Omental fat pad (tissue), 4 donors: Measurements from ENCODE around the gene ZIC5. TPM values are rescaled to one million over a fixed set of nuclear protein-coding genes. Genes with fewer than 3 reads are reported as not detected.

ENCODE experiments used
- ATAC-seq: fragments of 150-250 bp; one replicate; pipeline ENCODE4 v1.9.1; 2016; ENCODE audit warnings: mild to moderate bottlenecking, moderate library complexity; ENCODE audit not compliant: low FRiP score
- DNase-seq: peaks from one replicate; pipeline ENCODE4 v3.0.0-alpha.2; 2019; ENCODE audit warnings: low spot score
- total RNA-seq, 4 donors: library from RNA; depleted of rRNA; stranded (reverse); fragments of >200 nt; gene quantifications; one replicate each; pipeline ENCODE4 v1.1.0, GENCODE V29; 2016
- TF ChIP-seq, protein P1 (sequence below), 3 donors: fragments of 450-650 bp; IDR thresholded peaks; one replicate each; pipeline ENCODE4 v1.5.1; 2016 to 2017; ENCODE audit warnings: antibody characterized with exemption in 3 of 3, mild to moderate bottlenecking in 3 of 3, moderate library complexity in 2 of 3

The ZIC5 gene
- total RNA-seq, 4 donors from 2014 or later, result not detected

DNA sequence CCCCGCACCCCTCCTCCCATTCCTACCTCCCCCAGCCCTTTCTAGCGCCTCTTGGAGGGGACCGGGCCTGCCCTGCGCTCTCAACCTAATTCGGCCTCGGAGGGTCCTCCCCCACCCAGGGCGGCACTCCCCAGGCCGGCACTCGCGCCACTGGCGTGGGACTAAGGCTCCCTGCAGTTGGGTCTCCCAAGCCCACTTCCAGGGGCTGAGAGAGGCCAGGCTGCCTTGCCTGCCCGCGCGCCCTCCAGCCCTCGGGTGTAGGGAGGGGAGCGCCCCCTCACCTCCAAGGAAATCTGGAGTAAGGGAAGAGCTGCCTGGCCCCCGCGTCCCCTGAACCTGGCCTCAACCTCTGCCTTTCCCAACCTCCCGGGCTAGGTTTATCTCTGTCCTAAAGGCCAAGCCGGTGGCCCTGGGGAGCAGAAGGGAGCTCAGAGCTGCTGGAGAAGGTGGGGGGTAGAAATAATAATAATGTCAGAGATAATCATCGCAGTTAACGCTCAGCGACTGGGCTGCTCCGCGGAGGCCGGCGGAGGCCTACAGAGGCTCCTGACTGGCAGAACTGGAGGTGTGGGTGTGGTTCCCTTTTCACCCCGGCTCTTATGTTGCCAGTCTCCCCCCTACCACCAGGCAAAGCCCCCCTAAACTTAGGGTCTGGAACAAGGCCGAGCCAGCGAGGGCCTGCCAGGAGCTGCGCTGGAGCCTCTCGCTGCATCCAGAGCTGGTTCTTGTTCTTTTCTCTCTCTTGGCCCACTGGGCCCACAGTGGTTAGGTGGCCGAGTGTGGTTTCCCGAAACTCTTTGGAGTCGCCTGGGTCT lies 19.7 kb upstream of the ZIC5 start:
- no peak for DNase-seq
- ATAC-seq, result peak; percentile 33
- TF ChIP-seq, protein P1, sequence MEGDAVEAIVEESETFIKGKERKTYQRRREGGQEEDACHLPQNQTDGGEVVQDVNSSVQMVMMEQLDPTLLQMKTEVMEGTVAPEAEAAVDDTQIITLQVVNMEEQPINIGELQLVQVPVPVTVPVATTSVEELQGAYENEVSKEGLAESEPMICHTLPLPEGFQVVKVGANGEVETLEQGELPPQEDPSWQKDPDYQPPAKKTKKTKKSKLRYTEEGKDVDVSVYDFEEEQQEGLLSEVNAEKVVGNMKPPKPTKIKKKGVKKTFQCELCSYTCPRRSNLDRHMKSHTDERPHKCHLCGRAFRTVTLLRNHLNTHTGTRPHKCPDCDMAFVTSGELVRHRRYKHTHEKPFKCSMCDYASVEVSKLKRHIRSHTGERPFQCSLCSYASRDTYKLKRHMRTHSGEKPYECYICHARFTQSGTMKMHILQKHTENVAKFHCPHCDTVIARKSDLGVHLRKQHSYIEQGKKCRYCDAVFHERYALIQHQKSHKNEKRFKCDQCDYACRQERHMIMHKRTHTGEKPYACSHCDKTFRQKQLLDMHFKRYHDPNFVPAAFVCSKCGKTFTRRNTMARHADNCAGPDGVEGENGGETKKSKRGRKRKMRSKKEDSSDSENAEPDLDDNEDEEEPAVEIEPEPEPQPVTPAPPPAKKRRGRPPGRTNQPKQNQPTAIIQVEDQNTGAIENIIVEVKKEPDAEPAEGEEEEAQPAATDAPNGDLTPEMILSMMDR (IDR thresholded peaks at IDR 0.05), result no peak

DNA sequence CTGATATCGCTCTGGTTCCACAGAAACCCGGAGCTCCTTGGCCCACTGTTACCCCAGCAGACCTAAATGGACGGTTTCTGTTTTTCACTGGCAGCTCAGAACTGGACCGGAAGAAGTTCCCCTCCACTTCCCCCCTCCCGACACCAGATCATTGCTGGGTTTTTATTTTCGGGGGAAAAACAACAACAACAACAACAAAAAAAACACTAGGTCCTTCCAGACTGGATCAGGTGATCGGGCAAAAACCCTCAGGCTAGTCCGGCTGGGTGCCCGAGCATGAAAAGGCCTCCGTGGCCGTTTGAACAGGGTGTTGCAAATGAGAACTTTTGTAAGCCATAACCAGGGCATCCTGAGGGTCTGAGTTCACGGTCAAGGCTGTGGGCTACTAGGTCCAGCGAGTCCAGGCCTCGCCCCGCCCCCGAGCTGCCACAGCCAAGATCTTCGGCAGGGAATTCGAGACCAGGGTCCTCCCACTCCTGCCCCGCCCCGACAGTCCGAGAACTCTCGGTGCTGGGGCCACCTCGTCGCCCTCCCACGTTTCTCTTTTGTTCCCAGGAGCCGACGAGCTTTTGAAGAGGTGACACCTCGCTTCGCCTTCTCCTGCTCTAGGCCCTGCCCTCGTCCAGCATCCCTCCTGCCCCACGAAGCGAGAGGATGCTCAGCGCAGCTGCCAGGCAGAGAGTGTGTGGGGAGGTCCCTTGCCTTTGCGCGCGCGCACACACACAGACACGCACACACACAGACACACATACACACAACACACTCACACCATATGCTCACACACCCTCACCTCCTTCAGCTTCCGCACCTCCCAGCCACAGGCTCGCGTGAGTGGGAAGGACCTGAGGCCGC lies 18.8 kb upstream of the ZIC5 start:
- ATAC-seq (no peak), DNase-seq (no peak)
- TF ChIP-seq, protein P1 (IDR thresholded peaks at IDR 0.05), result no peak

DNA sequence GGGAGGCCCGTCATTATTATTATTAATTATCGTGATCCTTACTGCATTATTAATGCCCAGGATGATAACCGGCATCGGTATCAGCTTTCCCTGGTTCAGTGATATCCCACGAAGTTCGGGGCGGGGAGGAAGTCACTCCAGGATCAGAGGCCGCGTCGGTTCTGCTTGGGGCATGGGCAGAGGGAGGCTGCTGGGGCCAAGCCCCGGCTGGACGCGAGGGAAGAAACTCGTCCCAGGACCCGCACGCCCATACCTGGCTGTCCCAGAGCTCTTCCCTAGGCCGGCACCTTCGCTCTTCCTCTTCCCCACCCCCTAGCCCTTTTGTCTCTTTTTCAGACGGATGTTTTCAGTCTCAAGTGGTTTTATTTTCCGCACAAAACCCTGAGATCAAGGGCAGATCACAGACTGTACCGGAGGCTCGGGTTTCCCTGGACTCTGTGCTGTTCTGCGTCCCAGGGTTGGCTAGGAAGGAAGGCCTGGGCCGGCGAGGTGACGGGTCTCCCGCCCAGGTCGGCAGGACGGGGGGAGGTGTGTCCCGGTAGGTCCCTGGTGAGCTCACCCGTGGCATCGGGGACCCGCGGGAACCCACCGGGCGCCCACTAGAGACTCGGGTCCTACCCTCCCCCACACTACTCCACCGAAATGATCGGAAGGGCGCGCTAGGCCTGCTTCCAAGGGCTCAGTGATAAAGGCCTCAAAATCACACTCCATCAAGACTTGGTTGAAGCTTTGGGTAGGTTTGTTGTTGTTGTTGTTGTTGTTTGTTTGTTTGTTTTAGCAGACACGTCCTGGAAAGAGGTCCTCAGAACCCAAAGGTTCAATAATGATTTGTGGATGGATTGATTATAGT lies 17.9 kb upstream of the ZIC5 start:
- ATAC-seq (no peak), DNase-seq (no peak)
- TF ChIP-seq, protein P1 (IDR thresholded peaks at IDR 0.05), result no peak

DNA sequence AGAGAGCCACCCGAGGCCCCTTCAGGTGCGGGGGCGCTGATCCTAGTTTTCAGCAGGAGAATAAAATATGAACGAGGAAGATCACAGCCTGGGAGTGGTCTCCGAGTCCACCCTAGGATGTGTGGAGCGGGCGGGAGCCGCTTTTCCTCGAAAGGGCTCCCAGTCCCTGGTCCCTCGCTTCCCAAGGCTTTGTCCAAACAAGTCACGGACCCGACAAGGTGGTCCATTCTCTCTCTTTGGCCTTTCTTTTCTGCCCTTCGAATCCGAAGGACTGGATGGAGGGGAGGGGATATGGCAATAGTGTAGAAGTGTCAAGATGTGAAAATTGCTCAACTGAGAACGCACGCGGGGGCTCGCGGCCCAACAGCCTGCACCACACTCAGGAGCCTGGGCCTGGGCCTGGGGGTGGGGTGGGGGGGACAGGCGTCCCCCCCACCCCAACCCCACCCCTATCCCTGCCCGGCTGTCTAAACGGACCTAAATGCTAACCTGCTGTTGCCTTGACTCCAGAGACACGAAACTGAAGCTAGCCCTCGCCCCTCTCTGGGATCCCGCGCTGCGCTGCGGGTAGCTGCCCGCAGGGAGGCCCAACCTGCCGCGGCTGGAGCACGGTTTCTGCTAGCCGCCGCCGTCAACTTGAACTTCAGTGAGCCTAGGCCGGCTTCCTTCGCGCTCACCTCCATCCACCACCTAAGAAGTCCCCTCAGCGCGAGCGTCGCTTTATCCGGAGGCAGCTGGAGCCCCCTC lies 17.1 kb upstream of the ZIC5 start:
- DNase-seq (no peak), ATAC-seq (no peak)
- TF ChIP-seq, protein P1 (IDR thresholded peaks at IDR 0.05), result no peak

DNA sequence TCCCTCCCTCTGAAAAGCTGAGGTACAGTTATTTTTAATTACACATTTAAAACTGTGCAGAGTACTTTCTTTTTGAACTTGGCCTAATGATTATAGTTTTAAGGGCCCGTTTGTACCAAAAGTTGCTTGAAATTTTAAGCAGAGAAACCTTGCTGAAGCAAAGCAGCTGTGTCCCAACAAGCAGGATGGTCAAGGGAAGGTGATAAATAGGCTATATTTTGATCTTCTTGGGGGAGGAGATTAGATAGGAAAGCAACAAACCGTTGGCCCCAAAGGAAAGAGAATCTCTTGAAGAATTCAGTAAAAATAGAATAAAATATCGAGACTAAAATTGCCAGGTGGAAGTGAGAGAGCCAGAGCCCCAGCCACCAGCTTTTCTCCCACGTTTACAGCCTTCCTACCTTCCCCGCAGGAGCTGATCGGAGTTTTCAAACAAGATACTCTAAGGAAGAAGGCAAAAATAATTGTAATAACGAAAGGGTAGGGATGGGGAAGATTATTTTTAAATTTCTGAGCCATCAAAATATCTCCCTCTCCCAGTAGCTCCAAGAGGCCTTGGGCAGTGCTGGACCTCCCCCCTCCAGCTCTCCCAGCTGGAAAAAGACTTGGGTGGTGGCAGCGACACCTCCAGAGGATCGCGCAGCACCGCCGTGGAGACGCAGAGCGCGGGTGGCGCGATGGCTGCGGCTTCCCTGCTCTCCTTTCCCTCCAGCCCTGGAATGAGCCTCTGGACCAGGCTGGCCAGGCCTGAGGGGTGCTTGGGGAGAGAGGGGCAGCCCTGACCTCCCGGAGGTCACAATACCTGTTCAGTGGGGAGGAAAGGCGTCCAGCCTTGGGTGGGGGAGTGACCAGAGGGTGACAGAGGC lies 15.8 kb upstream of the ZIC5 start:
- TF ChIP-seq, protein P1 (IDR thresholded peaks at IDR 0.05), result no peak
- DNase-seq, result no peak
- ATAC-seq, result peak; percentile 50
